Purkinje cell (primary cell): ENCODE measurements around the gene SLCO4A1. TPM values are rescaled to one million over a fixed set of nuclear protein-coding genes. Genes with fewer than 3 reads are reported as not detected.

ENCODE experiments used
- polyA plus RNA-seq: library from polyadenylated mRNA; unstranded; fragments of >200 nt; fragmentation: Nextera tagmentation; gene quantifications from 2 replicates; pipeline ENCODE4 v1.2.1, GENCODE V29; 2014

SLCO4A1 gene
- 10.3 and 18.2 TPM in 2 replicates for polyA plus RNA-seq

GRCh38 chr20:62642051-62642665 is at the start of gene SLCO4A1:
Gene SLCO4A1, plus strand, starts transcription at chr20:62642503. Its CDS starts 13,952 bp downstream, at chr20:62656455.

GRCh38 chr20:62708591-62709536 is 66.6 kb downstream of the SLCO4A1 start, which contains the start of gene NTSR1:
Gene NTSR1, plus strand, starts transcription at chr20:62708836. Its CDS starts 372 bp downstream, at chr20:62709208.

Other genes starting within 250 kb of the SLCO4A1 start
- gene CABLES2, start 235.2 kb upstream of the SLCO4A1 start, polyA plus RNA-seq: 1.1 and 1.8 TPM in 2 replicates
- not detected in 2 replicates for gene RBBP8NL, start 215.0 kb upstream of the SLCO4A1 start, polyA plus RNA-seq
- gene GATA5, start 166.5 kb upstream of the SLCO4A1 start, polyA plus RNA-seq: not detected in 2 replicates
- not detected in 2 replicates for gene NTSR1, start 66.3 kb downstream of the SLCO4A1 start, polyA plus RNA-seq
- gene MRGBP, start 154.0 kb downstream of the SLCO4A1 start, polyA plus RNA-seq: 1.2 and 1.8 TPM in 2 replicates
- gene OGFR, start 162.3 kb downstream of the SLCO4A1 start, polyA plus RNA-seq: 0.35 and 1.4 TPM in 2 replicates
- 1.3 and 1.8 TPM in 2 replicates for gene COL9A3, start 174.5 kb downstream of the SLCO4A1 start, polyA plus RNA-seq
- gene TCFL5, start 219.3 kb downstream of the SLCO4A1 start, polyA plus RNA-seq: 1.4 and 3.9 TPM in 2 replicates